ENCODE results near the gene GSK3A. TPM values are rescaled to one million over a fixed set of nuclear protein-coding genes. Genes with fewer than 3 reads are reported as not detected.

GSK3A gene
- total and polyA plus RNA-seq, 2 donors (not counting 1 experiment from before 2014, with no cell fraction given): 38.5 to 42.0 TPM

GRCh38 chr19:42272535-42272897, 30.1 kb upstream of the GSK3A start:
- POLR2A ChIA-PET: interaction anchor here (0.6 kb wide), 1 partner anchor 10 kb away, joined by 4 read pairs; no protein-coding TSS in a partner anchor
- Histone ChIP-seq H3K9ac (ENCODE audit: low read length) (no peak overlapping the region), H4K20me1 (ENCODE audit: control insufficient read depth, insufficient read depth, low read length, poor library complexity, severe bottlenecking) (peaks cover 2% of the 10 kb centered on the region), H2AFZ (ENCODE audit: insufficient read depth, low read depth, low read length, poor library complexity, severe bottlenecking) (no peak overlapping the region), H3K36me3 (replicated peaks in 1 of 2; ENCODE audit: control extremely low read depth in 1 of 2, control insufficient read depth in 1 of 2, extremely low read depth in 1 of 2, insufficient read depth in 2 of 2, low read length in 1 of 2) (peaks cover 0 to 30% of the 10 kb centered on the region in 2 experiments), H3K9me3 (ENCODE audit: control extremely low read depth in 1 of 3, control insufficient read depth in 2 of 3, insufficient read depth in 1 of 3, low read length in 2 of 3) (no peaks in the 10 kb centered on the region), H3K4me2 (replicated peaks; ENCODE audit: low read depth, low read length, poor library complexity, severe bottlenecking) (no peak overlapping the region), H3K79me2 (ENCODE audit: control insufficient read depth, insufficient read depth, low read length) (peaks cover 79% of the 10 kb centered on the region), H3K4me3 (ENCODE audit: control extremely low read depth in 1 of 5, extremely low read depth in 1 of 5, insufficient read depth in 1 of 5, low read depth in 2 of 5, low read length in 4 of 5) (no peak overlapping the region), H3K27ac (ENCODE audit: low read length in 2 of 2) (no peak overlapping the region), H3K27me3 (replicated peaks in 1 of 4; ENCODE audit: control extremely low read depth in 1 of 4, control insufficient read depth in 3 of 4, insufficient read depth in 4 of 4, low read length in 3 of 4) (no peaks in the 10 kb centered on the region), H3K4me1 (ENCODE audit: control insufficient read depth in 2 of 2, insufficient read depth in 2 of 2, low read length in 2 of 2) (peaks cover 25 to 29% of the 10 kb centered on the region in 2 donors)
- Mint-ChIP-seq H3K27me3 (no peaks in the 10 kb centered on the region), H3K9me3 (ENCODE audit: insufficient read depth) (no peaks in the 10 kb centered on the region), H3K4me1 (peaks cover 41% of the 10 kb centered on the region), H3K27ac (no peak overlapping the region), H3K4me3 (no peak overlapping the region)
- CTCF ChIA-PET: no interaction called here
- ATAC-seq (ENCODE audit: low read depth) (no peak), DNase-seq (peak; percentile 20)
- no peak for TF ChIP-seq EZH2 (IDR thresholded peaks at IDR 0.05; ENCODE audit: borderline replicate concordance, insufficient read depth, low read depth, low read length, poor library complexity, severe bottlenecking)
- no peak for TF ChIP-seq CTCF (IDR thresholded peaks at IDR 0.05)
- intact Hi-C loops (cut with micrococcal nuclease): no loop called here
- 95% methylated on average over 9 of the region's 9 CpGs for WGBS (ENCODE audit: insufficient coverage)

- Mint-ChIP-seq H3K4me1 (peaks cover 41% of the 10 kb centered on the region), H3K4me3 (no peak overlapping the region), H3K27me3 (no peaks in the 10 kb centered on the region), H3K9me3 (ENCODE audit: insufficient read depth) (no peaks in the 10 kb centered on the region), H3K27ac (no peak overlapping the region)
- Histone ChIP-seq H3K27ac (ENCODE audit: low read length in 2 of 2) (no peak overlapping the region), H3K27me3 (replicated peaks in 1 of 4; ENCODE audit: control extremely low read depth in 1 of 4, control insufficient read depth in 3 of 4, insufficient read depth in 4 of 4, low read length in 3 of 4) (no peaks in the 10 kb centered on the region), H3K79me2 (ENCODE audit: control insufficient read depth, insufficient read depth, low read length) (peaks cover 74% of the 10 kb centered on the region), H3K4me1 (ENCODE audit: control insufficient read depth in 2 of 2, insufficient read depth in 2 of 2, low read length in 2 of 2) (peaks cover 26 to 32% of the 10 kb centered on the region in 2 donors), H2AFZ (ENCODE audit: insufficient read depth, low read depth, low read length, poor library complexity, severe bottlenecking) (no peak overlapping the region), H4K20me1 (ENCODE audit: control insufficient read depth, insufficient read depth, low read length, poor library complexity, severe bottlenecking) (no peaks in the 10 kb centered on the region), H3K9ac (ENCODE audit: low read length) (no peak overlapping the region), H3K36me3 (replicated peaks in 1 of 2; ENCODE audit: control extremely low read depth in 1 of 2, control insufficient read depth in 1 of 2, extremely low read depth in 1 of 2, insufficient read depth in 2 of 2, low read length in 1 of 2) (peaks cover 0 to 30% of the 10 kb centered on the region in 2 experiments), H3K4me2 (replicated peaks; ENCODE audit: low read depth, low read length, poor library complexity, severe bottlenecking) (peak overlapping the region; percentile 92), H3K9me3 (ENCODE audit: control extremely low read depth in 1 of 3, control insufficient read depth in 2 of 3, insufficient read depth in 1 of 3, low read length in 2 of 3) (no peaks in the 10 kb centered on the region), H3K4me3 (ENCODE audit: control extremely low read depth in 1 of 5, extremely low read depth in 1 of 5, insufficient read depth in 1 of 5, low read depth in 2 of 5, low read length in 4 of 5) (no peak overlapping the region)
- ChIA-PET CTCF (interaction anchor here (2.6 kb wide), 1 partner anchor 8 kb away, joined by 33 read pairs; no protein-coding TSS in a partner anchor), POLR2A (no interaction called here)
- TF ChIP-seq CTCF (IDR thresholded peaks at IDR 0.05) (no peak), EZH2 (IDR thresholded peaks at IDR 0.05; ENCODE audit: borderline replicate concordance, insufficient read depth, low read depth, low read length, poor library complexity, severe bottlenecking) (no peak)
- no peak for ATAC-seq (ENCODE audit: low read depth)
- intact Hi-C loops (cut with micrococcal nuclease): no loop called here
- peak; percentile 19 for DNase-seq
- WGBS (ENCODE audit: insufficient coverage): 94% methylated on average over 34 of the region's 35 CpGs
Observed at GRCh38 chr19:42271861-42272534, 29.6 kb upstream of the GSK3A start.
